Stimulated activated CD4-positive, alpha-beta T cell treated with anti-CD3 and anti-CD28 coated beads, Interleukin-1b, Interleukin-23, amount 100 ng/mL, for 48 hours (primary cell): ENCODE measurements around the gene ASXL2.
"Not testable (repeated sequence)": the region's sequence is repeated elsewhere in the genome, so short reads cannot be mapped to it uniquely, and the experiment has no call there.

ENCODE experiments used
- DNase-seq: peaks from one replicate; pipeline ENCODE4 v3.0.0-alpha.2; 2020

The ASXL2 gene

GRCh38 chr2:25831746-25832449, 46.4 kb downstream of the ASXL2 start:
- no peak for DNase-seq

GRCh38 chr2:25829828-25830227, 48.5 kb downstream of the ASXL2 start:
- DNase-seq, result no peak

- DNase-seq, result no peak
These were observed 48.9 kb downstream of the ASXL2 start for GRCh38 chr2:25829377-25829704.

- DNase-seq, result not testable (repeated sequence)
These were observed 49.5 kb downstream of the ASXL2 start for GRCh38 chr2:25828532-25829376.

- DNase-seq, result peak; percentile 66
These were observed 53.0 kb downstream of the ASXL2 start for GRCh38 chr2:25825238-25825637.

GRCh38 chr2:25824718-25825117, 53.6 kb downstream of the ASXL2 start:
- DNase-seq, result no peak

GRCh38 chr2:25824216-25824615, 54.1 kb downstream of the ASXL2 start:
- no peak for DNase-seq

- DNase-seq, result peak; percentile 69
These were observed 55.8 kb downstream of the ASXL2 start for GRCh38 chr2:25822190-25823117.

- DNase-seq, result no peak
These were observed 56.8 kb downstream of the ASXL2 start for GRCh38 chr2:25821225-25822056.

GRCh38 chr2:25819597-25820039, 58.7 kb downstream of the ASXL2 start:
- no peak for DNase-seq

GRCh38 chr2:25817630-25818029, 60.7 kb downstream of the ASXL2 start:
- DNase-seq, result peak; percentile 27

- DNase-seq, result no peak
These were observed 61.3 kb downstream of the ASXL2 start for GRCh38 chr2:25817006-25817405.

GRCh38 chr2:25816249-25816648, 62.0 kb downstream of the ASXL2 start:
- DNase-seq, result no peak

- DNase-seq, result no peak
These were observed 63.6 kb downstream of the ASXL2 start for GRCh38 chr2:25814681-25815080.

GRCh38 chr2:25810428-25810827, 67.9 kb downstream of the ASXL2 start:
- no peak for DNase-seq

GRCh38 chr2:25809646-25810045, 68.6 kb downstream of the ASXL2 start:
- no peak for DNase-seq

- no peak for DNase-seq
These were observed 70.3 kb downstream of the ASXL2 start for GRCh38 chr2:25808006-25808383.

GRCh38 chr2:25806941-25807340, 71.3 kb downstream of the ASXL2 start:
- no peak for DNase-seq

GRCh38 chr2:25805987-25806386, 72.3 kb downstream of the ASXL2 start:
- DNase-seq, result no peak

- DNase-seq, result no peak
These were observed 73.9 kb downstream of the ASXL2 start for GRCh38 chr2:25804338-25804737.

- DNase-seq, result no peak
These were observed 79.0 kb downstream of the ASXL2 start for GRCh38 chr2:25799301-25799700.
